ENCODE data around the gene NLRP8.
"Not testable (repeated sequence)": the region's sequence is repeated elsewhere in the genome, so short reads cannot be mapped to it uniquely, and the experiment has no call there.

Gene NLRP8

GRCh38 chr19:55912916-55913315 is 34.7 kb upstream of the NLRP8 start:
- DNase-seq (ENCODE audit: low read depth), result no peak
- TF ChIP-seq CTCF (IDR thresholded peaks at IDR 0.05; ENCODE audit: low read length, missing control alignments), result no peak
- no peak overlapping the region for H3K4me3 ChIP-seq (replicated peaks; ENCODE audit: low read depth, low read length)

- no peak for TF ChIP-seq CTCF (IDR thresholded peaks at IDR 0.05; ENCODE audit: low read length, missing control alignments)
- no peak for DNase-seq (ENCODE audit: low read depth)
- H3K4me3 ChIP-seq (replicated peaks; ENCODE audit: low read depth, low read length), result no peak overlapping the region
Measured at GRCh38 chr19:55913643-55914268, 33.9 kb upstream of the NLRP8 start.

- no peak for TF ChIP-seq CTCF (IDR thresholded peaks at IDR 0.05; ENCODE audit: low read length, missing control alignments)
- no peak overlapping the region for H3K4me3 ChIP-seq (replicated peaks; ENCODE audit: low read depth, low read length)
- no peak for DNase-seq (ENCODE audit: low read depth)
Measured at GRCh38 chr19:55923556-55923955, 24.1 kb upstream of the NLRP8 start.

- DNase-seq (ENCODE audit: low read depth), result no peak
- H3K4me3 ChIP-seq (replicated peaks; ENCODE audit: low read depth, low read length), result no peak overlapping the region
- no peak for TF ChIP-seq CTCF (IDR thresholded peaks at IDR 0.05; ENCODE audit: low read length, missing control alignments)
Measured at GRCh38 chr19:55927991-55928390, 19.6 kb upstream of the NLRP8 start.

GRCh38 chr19:55929258-55929657 is 18.4 kb upstream of the NLRP8 start:
- H3K4me3 ChIP-seq (replicated peaks; ENCODE audit: low read depth, low read length), result not testable (repeated sequence)

GRCh38 chr19:55930996-55931515 is 16.6 kb upstream of the NLRP8 start:
- H3K4me3 ChIP-seq (replicated peaks; ENCODE audit: low read depth, low read length), result no peak overlapping the region
- no peak for TF ChIP-seq CTCF (IDR thresholded peaks at IDR 0.05; ENCODE audit: low read length, missing control alignments)
- no peak for DNase-seq (ENCODE audit: low read depth)

More at GRCh38 chr19:55929258-55929657, 18.4 kb upstream of the NLRP8 start:
- not testable (repeated sequence) for DNase-seq (ENCODE audit: low read depth)

- H3K4me3 ChIP-seq (replicated peaks; ENCODE audit: low read depth, low read length), result no peak within 1 kb of the TSS
- DNase-seq (ENCODE audit: low read depth), result no peak
- TF ChIP-seq CTCF (IDR thresholded peaks at IDR 0.05; ENCODE audit: low read length, missing control alignments), result no peak
Measured at GRCh38 chr19:55931936-55932386, 15.7 kb upstream of the NLRP8 start, which contains the start of gene NLRP13. NLRP13 (minus strand) TSS chr19:55932336; CDS start chr19:55932311, 25 bp downstream.

All from fibroblast of pulmonary artery (primary cell).